Activated CD4-positive, alpha-beta T cell treated with anti-CD3 and anti-CD28 coated beads, Interleukin-2, amount 50 U/mL, for 48 hours (primary cell): Measurements from ENCODE around the gene DENND5A.
"Not testable (repeated sequence)": the region's sequence is repeated elsewhere in the genome, so short reads cannot be mapped to it uniquely, and the experiment has no call there.

Experiments
- DNase-seq, 2 experiments: peaks; one replicate each; pipeline ENCODE4 v3.0.0-alpha.2; 2020

DENND5A gene

GRCh38 chr11:9136741-9137140 is 128.4 kb downstream of the DENND5A start:
- DNase-seq: no peak

GRCh38 chr11:9133956-9134355 is 131.2 kb downstream of the DENND5A start:
- no peak for DNase-seq

GRCh38 chr11:9132203-9132878 is 132.8 kb downstream of the DENND5A start:
- DNase-seq: no peak

- no peak for DNase-seq
Measured at GRCh38 chr11:9130297-9130696, 134.9 kb downstream of the DENND5A start.

GRCh38 chr11:9126636-9127035 is 138.5 kb downstream of the DENND5A start:
- no peak for DNase-seq

GRCh38 chr11:9125185-9125886 is 139.8 kb downstream of the DENND5A start:
- DNase-seq: no peak

GRCh38 chr11:9123595-9124304 is 141.4 kb downstream of the DENND5A start:
- DNase-seq: no peak

GRCh38 chr11:9121469-9121796 is 143.7 kb downstream of the DENND5A start:
- no peak for DNase-seq

- DNase-seq: no peak
Measured at GRCh38 chr11:9120664-9121468, 144.3 kb downstream of the DENND5A start.

- no peak for DNase-seq
Measured at GRCh38 chr11:9118277-9118676, 146.9 kb downstream of the DENND5A start.

- no peak for DNase-seq
Measured at GRCh38 chr11:9112075-9112474, 153.1 kb downstream of the DENND5A start.

- DNase-seq: no peak
Measured at GRCh38 chr11:9109858-9110731, 155.1 kb downstream of the DENND5A start.

GRCh38 chr11:9104580-9104979 is 160.6 kb downstream of the DENND5A start:
- DNase-seq: no peak

GRCh38 chr11:9103542-9104276 is 161.4 kb downstream of the DENND5A start:
- DNase-seq: no peak

GRCh38 chr11:9099617-9100016 is 165.5 kb downstream of the DENND5A start:
- DNase-seq: no peak

GRCh38 chr11:9098455-9098854 is 166.7 kb downstream of the DENND5A start:
- DNase-seq: not testable (repeated sequence)

GRCh38 chr11:9097186-9097943 is 167.8 kb downstream of the DENND5A start:
- not testable (repeated sequence) for DNase-seq

- DNase-seq: no peak
Measured at GRCh38 chr11:9096427-9096826, 168.7 kb downstream of the DENND5A start.

GRCh38 chr11:9095421-9095820 is 169.7 kb downstream of the DENND5A start:
- DNase-seq: peak; percentile 26 to 27

GRCh38 chr11:9094420-9094819 is 170.7 kb downstream of the DENND5A start:
- DNase-seq: no peak
